ENCODE measurements around the gene BOK.

BOK gene

DNA sequence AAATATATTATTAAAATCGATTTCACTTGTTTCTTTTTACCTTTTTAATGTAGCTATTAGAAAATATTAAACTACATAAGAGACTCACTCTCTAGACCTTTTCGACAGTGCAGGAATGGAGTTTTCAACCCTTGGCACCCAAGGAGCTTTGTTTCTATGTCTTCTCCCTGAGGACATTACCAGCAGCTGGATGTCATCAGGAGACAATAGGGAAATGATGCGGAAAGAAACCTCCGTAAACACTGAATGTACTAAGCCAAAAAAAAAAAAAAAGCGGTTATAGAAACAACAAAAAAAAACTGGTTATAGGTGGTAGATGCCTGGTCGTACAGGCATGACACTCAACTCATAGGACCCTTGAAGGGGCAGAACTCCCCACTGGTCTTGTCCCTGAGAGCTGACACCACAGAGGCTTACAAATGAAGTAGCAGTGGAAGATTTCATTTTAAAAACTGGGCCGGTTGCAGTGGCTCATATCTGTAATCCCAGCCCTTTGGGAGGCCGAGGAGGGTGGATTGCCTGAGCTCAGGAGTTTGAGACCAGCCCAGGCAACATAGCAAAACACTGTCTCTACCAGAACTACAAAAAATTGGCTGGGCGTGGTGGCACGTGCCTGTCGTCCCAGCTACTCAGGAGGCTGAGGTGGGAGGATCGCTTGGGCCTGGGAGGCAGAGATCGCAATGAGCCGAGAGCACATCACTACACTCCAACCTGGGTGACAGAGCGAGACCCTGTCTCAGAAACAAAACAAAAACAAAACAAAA lies 54.7 kb downstream of the BOK start:
- Histone ChIP-seq H3K27ac (no peak overlapping the region), H3K27me3 (no peaks in the 10 kb centered on the region), H3K4me3 (no peak overlapping the region), H3K36me3 (peaks cover 0 to 4% (median 0%) of the 10 kb centered on the region in 3 donors), H3K9me3 (no peaks in the 10 kb centered on the region), H3K4me1 (peaks cover 0 to 22% (median 16%) of the 10 kb centered on the region in 4 donors)
- no peak for DNase-seq
- intact Hi-C loops (cut with DNase I; ENCODE audit: low total_unique reads): loop anchor here (5.0 kb wide), 1 partner anchor 106 kb away; the partner anchor contains the start of gene STK25
- TF ChIP-seq CTCF (IDR thresholded peaks at IDR 0.05): no peak

DNA sequence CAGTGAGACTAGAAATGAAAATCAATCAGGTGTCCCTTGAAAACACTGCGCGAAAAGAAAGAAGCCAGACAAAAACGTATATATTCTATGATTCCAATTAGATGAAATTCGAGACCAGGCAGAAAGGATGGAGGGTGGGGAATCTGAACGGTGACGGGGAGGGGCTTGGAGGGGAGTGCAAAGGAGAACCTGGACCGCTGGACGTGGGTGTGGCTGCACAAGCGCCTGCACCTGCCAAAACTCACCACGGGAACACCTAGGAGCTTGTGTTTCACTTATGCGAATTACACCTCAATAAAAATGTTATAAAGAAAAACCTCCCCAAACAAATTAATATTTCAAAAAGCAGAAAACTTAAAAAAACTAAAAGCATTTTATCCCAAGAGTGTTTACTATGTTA lies 56.5 kb downstream of the BOK start:
- Histone ChIP-seq H3K27ac (no peak overlapping the region), H3K27me3 (no peaks in the 10 kb centered on the region), H3K4me3 (no peak overlapping the region), H3K4me1 (peaks cover 0 to 13% (median 9%) of the 10 kb centered on the region in 4 donors), H3K9me3 (no peaks in the 10 kb centered on the region), H3K36me3 (peaks cover 0 to 12% (median 5%) of the 10 kb centered on the region in 3 donors)
- no peak for TF ChIP-seq CTCF (IDR thresholded peaks at IDR 0.05)
- no peak for DNase-seq
- intact Hi-C loops (cut with DNase I; ENCODE audit: low total_unique reads): no loop called here

- no peak overlapping the region for H3K4me3 ChIP-seq
- H3K36me3 ChIP-seq: peaks cover 0 to 12% (median 5%) of the 10 kb centered on the region in 3 donors
- peaks cover 0 to 10% (median 4%) of the 10 kb centered on the region in 4 donors for H3K4me1 ChIP-seq
- DNase-seq: no peak
- no peaks in the 10 kb centered on the region for H3K9me3 ChIP-seq
- no peak overlapping the region for H3K27ac ChIP-seq
- TF ChIP-seq CTCF (IDR thresholded peaks at IDR 0.05): no peak
- no peaks in the 10 kb centered on the region for H3K27me3 ChIP-seq
- intact Hi-C loops (cut with DNase I; ENCODE audit: low total_unique reads): no loop called here
Observed at GRCh38 chr2:241615522-241616052, 57.0 kb downstream of the BOK start.

- Histone ChIP-seq H3K4me3 (no peak overlapping the region), H3K4me1 (peaks cover 0 to 9% (median 2%) of the 10 kb centered on the region in 4 donors), H3K36me3 (peaks cover 0 to 12% (median 5%) of the 10 kb centered on the region in 3 donors), H3K27me3 (no peaks in the 10 kb centered on the region), H3K27ac (no peak overlapping the region), H3K9me3 (no peaks in the 10 kb centered on the region)
- no peak for DNase-seq
- TF ChIP-seq CTCF (IDR thresholded peaks at IDR 0.05): no peak
- intact Hi-C loops (cut with DNase I; ENCODE audit: low total_unique reads): no loop called here
Observed at GRCh38 chr2:241616168-241617125, 57.9 kb downstream of the BOK start.

- Histone ChIP-seq H3K27me3 (no peaks in the 10 kb centered on the region), H3K9me3 (no peaks in the 10 kb centered on the region), H3K27ac (no peak overlapping the region), H3K4me3 (peak overlapping the region in 1 of 2 donors; percentile 19), H3K4me1 (peaks cover 0 to 9% (median 2%) of the 10 kb centered on the region in 4 donors), H3K36me3 (peaks cover 0 to 12% (median 5%) of the 10 kb centered on the region in 3 donors)
- no peak for DNase-seq
- intact Hi-C loops (cut with DNase I; ENCODE audit: low total_unique reads): no loop called here
- TF ChIP-seq CTCF (IDR thresholded peaks at IDR 0.05): no peak
Observed at GRCh38 chr2:241617431-241618154, 59.0 kb downstream of the BOK start.

Measured in tibial artery (tissue), 4 donors.